OCI-LY1 (cell line): ENCODE results near the gene RASAL3.
"Not testable (repeated sequence)": the region's sequence is repeated elsewhere in the genome, so short reads cannot be mapped to it uniquely, and the experiment has no call there.

Experiments
- H2AFZ ChIP-seq: fragments of 200-600 bp; sonication (generic), shearing (Covaris generic); 2 replicates; pipeline ENCODE4 v1.6.0; 2014; ENCODE audit warnings: antibody characterized with exemption, mild to moderate bottlenecking, low read length
- H3F3A ChIP-seq: fragments of 200-600 bp; sonication (generic), shearing (Covaris generic); 2 replicates; pipeline ENCODE4 v1.6.0; 2014; ENCODE audit warnings: mild to moderate bottlenecking, antibody characterized with exemption, low read length, moderate library complexity; ENCODE audit not compliant: insufficient read depth
- H3K27ac ChIP-seq: fragments of 200-600 bp; sonication (generic); 2 replicates; pipeline ENCODE4 v1.5.1; 2014; ENCODE audit warnings: low read length, mixed run types, mild to moderate bottlenecking, low read depth; ENCODE audit not compliant: poor library complexity, severe bottlenecking
- H3K27me3 ChIP-seq: fragments of 200-600 bp; sonication (generic); 2 replicates; pipeline ENCODE4 v1.6.0; 2014; ENCODE audit warnings: antibody characterized with exemption, mild to moderate bottlenecking, low read length, moderate library complexity; ENCODE audit not compliant: insufficient read depth
- H3K36me3 ChIP-seq: fragments of 200-600 bp; sonication (generic); 2 replicates; pipeline ENCODE4 v1.6.1; 2014; ENCODE audit warnings: mild to moderate bottlenecking, antibody characterized with exemption, low read length, moderate library complexity, mixed read lengths; ENCODE audit not compliant: insufficient read depth
- H3K4me1 ChIP-seq: fragments of 200-600 bp; sonication (generic); 2 replicates; pipeline ENCODE4 v1.5.1; 2014; ENCODE audit warnings: mild to moderate bottlenecking, low read length, moderate library complexity; ENCODE audit not compliant: insufficient read depth, severe bottlenecking
- H3K4me2 ChIP-seq: fragments of 200-600 bp; sonication (generic), shearing (Covaris generic); 2 replicates; pipeline ENCODE4 v1.6.1; 2014; ENCODE audit warnings: low read length
- H3K4me3 ChIP-seq: fragments of 200-600 bp; sonication (generic); 2 replicates; pipeline ENCODE4 v1.5.1; 2014; ENCODE audit warnings: low read length, low read depth, mild to moderate bottlenecking, mixed read lengths; ENCODE audit not compliant: poor library complexity, severe bottlenecking
- H3K79me2 ChIP-seq: fragments of 200-600 bp; shearing (Covaris generic); 2 replicates; pipeline ENCODE4 v1.6.1; 2016; ENCODE audit warnings: mixed run types, low read length, mixed read lengths; ENCODE audit not compliant: insufficient read depth
- H3K9ac ChIP-seq: fragments of 200-600 bp; sonication (generic), shearing (Covaris generic); 2 replicates; pipeline ENCODE4 v1.6.1; 2014; ENCODE audit warnings: mild to moderate bottlenecking, low read length, mixed read lengths
- H3K9me2 ChIP-seq: fragments of 200-600 bp; sonication (generic), shearing (Covaris generic); 2 replicates; pipeline ENCODE4 v1.6.1; 2014; ENCODE audit warnings: low read depth, mild to moderate bottlenecking, low read length, mixed read lengths
- H3K9me3 ChIP-seq: fragments of 200-600 bp; shearing (Covaris generic); 2 replicates; pipeline ENCODE4 v1.6.1; 2014; ENCODE audit warnings: low read length, mixed read lengths
- H4K20me1 ChIP-seq: fragments of 200-600 bp; sonication (generic), shearing (Covaris generic); 2 replicates; pipeline ENCODE4 v1.6.0; 2016; ENCODE audit warnings: mild to moderate bottlenecking, low read length; ENCODE audit not compliant: insufficient read depth
- EZH2 ChIP-seq: fragments of 200-600 bp; sonication (generic), shearing (Covaris generic); IDR thresholded peaks from 2 replicates; pipeline ENCODE4 v1.8.0; 2017; ENCODE audit warnings: borderline replicate concordance, mixed run types, mild to moderate bottlenecking, antibody characterized with exemption, low read length, moderate library complexity, mixed read lengths
- TF ChIP-seq, protein P1 (sequence below): fragments of 200-600 bp; sonication (generic), shearing (Covaris generic); IDR thresholded peaks from 2 replicates; pipeline ENCODE4 v1.5.1; 2017; ENCODE audit warnings: mild to moderate bottlenecking, antibody characterized with exemption, low read length, moderate library complexity, mixed read lengths

The RASAL3 gene

GRCh38 chr19:15495151-15495550, 30.8 kb upstream of the RASAL3 start:
- Histone ChIP-seq H3K9me2 (no peaks in the 10 kb centered on the region), H3K4me2 (no peak overlapping the region), H4K20me1 (no peaks in the 10 kb centered on the region), H3K36me3 (no peaks in the 10 kb centered on the region), H3F3A (no peaks in the 10 kb centered on the region), H2AFZ (no peak overlapping the region), H3K27ac (no peak overlapping the region), H3K27me3 (no peaks in the 10 kb centered on the region), H3K9ac (no peak overlapping the region), H3K4me1 (no peaks in the 10 kb centered on the region), H3K79me2 (no peaks in the 10 kb centered on the region), H3K9me3 (no peaks in the 10 kb centered on the region), H3K4me3 (no peak overlapping the region)
- no peak for TF ChIP-seq EZH2
- TF ChIP-seq, protein P1, sequence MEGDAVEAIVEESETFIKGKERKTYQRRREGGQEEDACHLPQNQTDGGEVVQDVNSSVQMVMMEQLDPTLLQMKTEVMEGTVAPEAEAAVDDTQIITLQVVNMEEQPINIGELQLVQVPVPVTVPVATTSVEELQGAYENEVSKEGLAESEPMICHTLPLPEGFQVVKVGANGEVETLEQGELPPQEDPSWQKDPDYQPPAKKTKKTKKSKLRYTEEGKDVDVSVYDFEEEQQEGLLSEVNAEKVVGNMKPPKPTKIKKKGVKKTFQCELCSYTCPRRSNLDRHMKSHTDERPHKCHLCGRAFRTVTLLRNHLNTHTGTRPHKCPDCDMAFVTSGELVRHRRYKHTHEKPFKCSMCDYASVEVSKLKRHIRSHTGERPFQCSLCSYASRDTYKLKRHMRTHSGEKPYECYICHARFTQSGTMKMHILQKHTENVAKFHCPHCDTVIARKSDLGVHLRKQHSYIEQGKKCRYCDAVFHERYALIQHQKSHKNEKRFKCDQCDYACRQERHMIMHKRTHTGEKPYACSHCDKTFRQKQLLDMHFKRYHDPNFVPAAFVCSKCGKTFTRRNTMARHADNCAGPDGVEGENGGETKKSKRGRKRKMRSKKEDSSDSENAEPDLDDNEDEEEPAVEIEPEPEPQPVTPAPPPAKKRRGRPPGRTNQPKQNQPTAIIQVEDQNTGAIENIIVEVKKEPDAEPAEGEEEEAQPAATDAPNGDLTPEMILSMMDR: no peak

DNA sequence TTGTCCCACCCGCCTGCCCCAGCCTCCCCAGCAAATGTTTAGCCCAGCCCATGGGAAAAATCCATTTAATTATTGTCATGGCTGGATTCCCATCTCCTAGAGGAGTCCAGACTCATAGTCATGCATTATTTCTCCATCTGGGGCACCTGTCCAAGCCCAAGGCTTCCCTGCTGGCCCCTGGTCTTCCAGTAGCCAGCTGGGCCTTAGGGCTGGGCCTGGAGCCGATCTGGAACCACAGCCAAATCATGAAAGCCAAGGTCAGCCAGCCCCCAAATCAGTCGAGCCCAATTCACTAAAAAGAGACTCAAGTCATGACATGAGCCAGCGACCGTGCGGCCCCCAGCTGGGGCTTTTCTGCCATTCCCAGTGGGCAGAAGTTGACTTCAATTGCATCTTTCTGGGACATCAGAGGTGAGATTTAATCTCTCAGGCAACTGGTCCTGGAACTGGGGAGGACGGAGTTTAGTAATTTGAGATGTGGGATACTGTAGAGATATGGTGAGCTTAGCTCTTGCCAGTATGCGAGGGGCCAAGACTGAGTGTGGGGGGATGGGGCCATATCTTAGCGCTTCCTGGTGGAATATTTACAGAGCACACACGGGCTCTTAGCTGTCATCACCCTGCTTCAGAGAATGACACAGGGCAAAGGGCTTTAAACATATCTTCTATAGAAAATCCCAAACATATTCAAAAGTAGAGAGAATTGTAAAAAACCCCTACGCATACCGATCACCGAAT, 24.3 kb upstream of the RASAL3 start:
- no peak overlapping the region for H3K9ac ChIP-seq
- TF ChIP-seq EZH2: no peak
- TF ChIP-seq, protein P1: no peak
- H3K36me3 ChIP-seq: no peaks in the 10 kb centered on the region
- H3K4me2 ChIP-seq: no peak overlapping the region
- no peak overlapping the region for H2AFZ ChIP-seq
- no peaks in the 10 kb centered on the region for H4K20me1 ChIP-seq
- no peaks in the 10 kb centered on the region for H3K79me2 ChIP-seq
- no peaks in the 10 kb centered on the region for H3F3A ChIP-seq
- H3K4me3 ChIP-seq: no peak overlapping the region
- H3K9me3 ChIP-seq: no peaks in the 10 kb centered on the region
- no peak overlapping the region for H3K27ac ChIP-seq
- no peaks in the 10 kb centered on the region for H3K9me2 ChIP-seq
- no peaks in the 10 kb centered on the region for H3K4me1 ChIP-seq
- no peaks in the 10 kb centered on the region for H3K27me3 ChIP-seq

DNA sequence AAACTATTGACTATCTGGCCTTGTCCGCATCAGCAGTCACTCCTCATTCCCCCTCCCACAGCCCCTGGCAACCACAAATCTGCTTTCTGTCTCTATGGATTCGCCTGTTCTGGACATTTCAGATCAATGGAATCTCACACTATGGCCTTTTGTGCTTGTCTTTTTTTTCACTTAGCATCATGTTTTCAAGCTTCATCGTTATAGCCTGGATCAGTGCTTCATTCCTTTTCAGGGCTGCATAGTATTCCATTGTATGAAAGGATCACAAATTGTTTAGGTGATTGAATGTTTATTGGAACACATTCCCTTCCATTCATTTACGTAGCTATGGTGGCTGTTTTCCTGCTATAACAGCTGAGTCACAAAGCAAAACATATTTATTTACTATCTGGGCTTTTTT, 22.7 kb upstream of the RASAL3 start:
- no peak overlapping the region for H2AFZ ChIP-seq
- no peaks in the 10 kb centered on the region for H4K20me1 ChIP-seq
- no peaks in the 10 kb centered on the region for H3K27me3 ChIP-seq
- H3K27ac ChIP-seq: no peak overlapping the region
- no peaks in the 10 kb centered on the region for H3K79me2 ChIP-seq
- no peak overlapping the region for H3K4me3 ChIP-seq
- H3K9me2 ChIP-seq: no peaks in the 10 kb centered on the region
- no peaks in the 10 kb centered on the region for H3F3A ChIP-seq
- no peak overlapping the region for H3K4me2 ChIP-seq
- no peaks in the 10 kb centered on the region for H3K36me3 ChIP-seq
- no peak overlapping the region for H3K9ac ChIP-seq
- no peaks in the 10 kb centered on the region for H3K4me1 ChIP-seq
- no peaks in the 10 kb centered on the region for H3K9me3 ChIP-seq
- TF ChIP-seq EZH2: no peak
- TF ChIP-seq, protein P1: no peak

GRCh38 chr19:15485768-15486167, 21.4 kb upstream of the RASAL3 start:
- H3K79me2 ChIP-seq, H4K20me1 ChIP-seq, H3K4me2 ChIP-seq, H3K27ac ChIP-seq, H3K9ac ChIP-seq, H3K27me3 ChIP-seq, H3K9me3 ChIP-seq, H3K36me3 ChIP-seq, H2AFZ ChIP-seq, H3K9me2 ChIP-seq, H3K4me1 ChIP-seq, H3F3A ChIP-seq, H3K4me3 ChIP-seq: not testable (repeated sequence)

DNA sequence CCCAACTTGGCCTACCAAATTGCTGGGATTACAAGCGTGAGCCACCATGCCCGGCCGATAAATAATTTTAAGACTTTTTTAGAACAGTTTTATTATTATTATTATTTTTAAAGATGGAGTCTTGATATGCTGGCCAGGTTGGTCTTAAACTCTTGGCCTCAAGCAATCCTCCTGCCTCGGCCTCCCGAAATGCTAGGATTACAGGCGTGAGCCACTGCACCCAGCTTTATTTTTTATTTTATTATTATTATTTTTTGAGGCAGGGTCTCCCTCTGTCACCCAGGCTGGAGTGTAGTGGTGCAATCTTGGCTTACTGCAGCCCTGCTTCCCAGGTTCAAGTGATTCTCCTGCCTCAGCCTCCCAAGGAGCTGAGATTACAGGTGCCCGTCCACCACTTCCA, 16.7 kb upstream of the RASAL3 start:
- H3K27ac ChIP-seq, H3K9ac ChIP-seq, H3K4me3 ChIP-seq, H3K9me3 ChIP-seq, H2AFZ ChIP-seq, H4K20me1 ChIP-seq, H3K4me2 ChIP-seq, H3K27me3 ChIP-seq, H3K4me1 ChIP-seq, H3K9me2 ChIP-seq, H3K36me3 ChIP-seq, H3K79me2 ChIP-seq, H3F3A ChIP-seq: not testable (repeated sequence)
